ENCODE results near the gene CDADC1. TPM values are rescaled to one million over a fixed set of nuclear protein-coding genes. Genes with fewer than 3 reads are reported as not detected.

CDADC1 gene
- total and polyA plus RNA-seq, 2 experiments from 2014 or later, result 1.3 to 9.3 TPM

DNA sequence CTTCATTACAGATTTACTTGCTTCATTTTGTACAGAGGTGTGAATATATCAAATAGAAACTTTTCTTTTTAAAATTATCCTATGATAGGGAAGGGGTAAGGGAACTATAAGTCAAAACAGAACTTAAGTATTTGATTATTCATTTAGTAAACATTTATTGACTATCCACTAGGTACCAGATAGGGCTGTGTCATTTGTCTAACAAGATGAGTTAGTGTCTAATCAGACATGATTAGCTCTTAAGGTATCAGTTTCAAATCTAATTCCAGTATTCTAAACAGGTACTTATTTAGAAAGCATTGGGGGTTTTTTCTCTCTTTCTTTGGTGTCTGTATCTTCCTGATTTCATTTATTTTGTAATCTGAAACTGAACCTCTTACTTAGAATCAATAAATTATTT is 32.2 kb downstream of the CDADC1 start:
- Histone ChIP-seq H2AFZ (no peak overlapping the region), H3K27me3 (ENCODE audit: insufficient read depth) (no peaks in the 10 kb centered on the region), H3K27ac (ENCODE audit: low read depth) (no peak overlapping the region), H3K9me2 (ENCODE audit: insufficient read depth) (no peaks in the 10 kb centered on the region), H3K4me2 (no peak overlapping the region), H3K4me1 (ENCODE audit: insufficient read depth) (peaks cover 14% of the 10 kb centered on the region), H3F3A (replicated peaks; ENCODE audit: low read depth) (no peaks in the 10 kb centered on the region), H3K4me3 (no peak overlapping the region), H4K20me1 (replicated peaks; ENCODE audit: insufficient read depth) (no peaks in the 10 kb centered on the region), H3K79me2 (replicated peaks; ENCODE audit: insufficient read depth) (no peaks in the 10 kb centered on the region), H3K36me3 (ENCODE audit: insufficient read depth) (no peaks in the 10 kb centered on the region)
- Mint-ChIP-seq H3K9me3 (no peaks in the 10 kb centered on the region), H3K27me3 (ENCODE audit: insufficient read depth, low read depth, poor library complexity) (no peaks in the 10 kb centered on the region), H3K4me1 (peaks cover 13% of the 10 kb centered on the region), H3K27ac (no peak overlapping the region), H3K4me3 (no peak overlapping the region), H3K36me3 (ENCODE audit: low read depth) (no peaks in the 10 kb centered on the region)
- ATAC-seq, result no peak
- DNase-seq (ENCODE audit: low spot score), result no peak
- TF ChIP-seq ZNF114 (CRISPR knock-in tag; IDR thresholded peaks at IDR 0.05), result no peak
- TF ChIP-seq, protein P1, sequence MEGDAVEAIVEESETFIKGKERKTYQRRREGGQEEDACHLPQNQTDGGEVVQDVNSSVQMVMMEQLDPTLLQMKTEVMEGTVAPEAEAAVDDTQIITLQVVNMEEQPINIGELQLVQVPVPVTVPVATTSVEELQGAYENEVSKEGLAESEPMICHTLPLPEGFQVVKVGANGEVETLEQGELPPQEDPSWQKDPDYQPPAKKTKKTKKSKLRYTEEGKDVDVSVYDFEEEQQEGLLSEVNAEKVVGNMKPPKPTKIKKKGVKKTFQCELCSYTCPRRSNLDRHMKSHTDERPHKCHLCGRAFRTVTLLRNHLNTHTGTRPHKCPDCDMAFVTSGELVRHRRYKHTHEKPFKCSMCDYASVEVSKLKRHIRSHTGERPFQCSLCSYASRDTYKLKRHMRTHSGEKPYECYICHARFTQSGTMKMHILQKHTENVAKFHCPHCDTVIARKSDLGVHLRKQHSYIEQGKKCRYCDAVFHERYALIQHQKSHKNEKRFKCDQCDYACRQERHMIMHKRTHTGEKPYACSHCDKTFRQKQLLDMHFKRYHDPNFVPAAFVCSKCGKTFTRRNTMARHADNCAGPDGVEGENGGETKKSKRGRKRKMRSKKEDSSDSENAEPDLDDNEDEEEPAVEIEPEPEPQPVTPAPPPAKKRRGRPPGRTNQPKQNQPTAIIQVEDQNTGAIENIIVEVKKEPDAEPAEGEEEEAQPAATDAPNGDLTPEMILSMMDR (conservative IDR thresholded peaks at IDR 0.05; ENCODE audit: low read depth in 2 of 2), result no peak
- no peak for TF ChIP-seq ZNF331 (CRISPR knock-in tag; IDR thresholded peaks at IDR 0.05; ENCODE audit: low read depth)
- TF ChIP-seq ZNF462 (CRISPR knock-in tag; IDR thresholded peaks at IDR 0.05), result no peak

GRCh38 chr13:49287995-49288394 is 40.3 kb downstream of the CDADC1 start:
- no peak for ATAC-seq
- Histone ChIP-seq H3K27me3 (ENCODE audit: insufficient read depth) (no peaks in the 10 kb centered on the region), H3K4me2 (no peak overlapping the region), H3K9me2 (ENCODE audit: insufficient read depth) (no peaks in the 10 kb centered on the region), H3K36me3 (ENCODE audit: insufficient read depth) (no peaks in the 10 kb centered on the region), H2AFZ (no peak overlapping the region), H3K4me1 (ENCODE audit: insufficient read depth) (no peaks in the 10 kb centered on the region), H3K79me2 (replicated peaks; ENCODE audit: insufficient read depth) (no peaks in the 10 kb centered on the region), H3K4me3 (no peak overlapping the region), H4K20me1 (replicated peaks; ENCODE audit: insufficient read depth) (no peaks in the 10 kb centered on the region), H3F3A (replicated peaks; ENCODE audit: low read depth) (no peaks in the 10 kb centered on the region), H3K27ac (ENCODE audit: low read depth) (no peak overlapping the region)
- H3K27ac Mint-ChIP-seq, result no peak overlapping the region
- H3K4me1 Mint-ChIP-seq, result no peaks in the 10 kb centered on the region
- H3K4me3 Mint-ChIP-seq, result no peak overlapping the region
- no peaks in the 10 kb centered on the region for H3K9me3 Mint-ChIP-seq
- H3K27me3 Mint-ChIP-seq (ENCODE audit: insufficient read depth, low read depth, poor library complexity), result no peaks in the 10 kb centered on the region
- no peaks in the 10 kb centered on the region for H3K36me3 Mint-ChIP-seq (ENCODE audit: low read depth)
- DNase-seq (ENCODE audit: low spot score), result no peak
- TF ChIP-seq ZNF462 (CRISPR knock-in tag; IDR thresholded peaks at IDR 0.05), result no peak
